HEK293T (cell line): ENCODE measurements around the gene TSKS.

ENCODE experiments used
- CTCF ChIA-PET: fragments of 350-600 bp; formaldehyde crosslinking; extraction: SDS; loops from one replicate; lab custom pipeline; 2021; ENCODE audit warnings: antibody characterized with exemption, inconsistent platforms; lab: Yijun Ruan, JAX
- POLR2A ChIA-PET: fragments of 350-600 bp; formaldehyde crosslinking; extraction: SDS; loops from one replicate; lab custom pipeline; 2020; ENCODE audit warnings: antibody characterized with exemption, inconsistent platforms; lab: Yijun Ruan, JAX
- DNase-seq: peaks from one replicate; pipeline ENCODE4 v3.0.0; 2012; ENCODE audit warnings: mixed read lengths; ENCODE audit errors: extremely low spot score
- ARNT ChIP-seq: fragments of 450-650 bp; IDR thresholded peaks from 2 replicates; pipeline ENCODE4 v1.6.1; 2017; ENCODE audit warnings: mild to moderate bottlenecking
- BHLHE40 ChIP-seq: fragments of 450-650 bp; IDR thresholded peaks from 2 replicates; pipeline ENCODE4 v1.6.1; 2016; ENCODE audit warnings: mild to moderate bottlenecking, moderate library complexity, borderline replicate concordance
- CTBP1 ChIP-seq: fragments of 450-650 bp; IDR thresholded peaks from 2 replicates; pipeline ENCODE4 v1.6.1; 2016; ENCODE audit warnings: borderline replicate concordance
- ELF4 ChIP-seq: fragments of 450-650 bp; IDR thresholded peaks from 2 replicates; pipeline ENCODE4 v1.6.1; 2017; ENCODE audit warnings: antibody characterized with exemption
- FOXA1 ChIP-seq: fragments of 450-650 bp; IDR thresholded peaks from 2 replicates; pipeline ENCODE4 v1.6.1; 2016; ENCODE audit warnings: mild to moderate bottlenecking
- FOXK2 ChIP-seq: fragments of 450-650 bp; IDR thresholded peaks from 2 replicates; pipeline ENCODE4 v1.6.1; 2016; ENCODE audit warnings: mild to moderate bottlenecking
- FOXM1 ChIP-seq: fragments of 450-650 bp; IDR thresholded peaks from 2 replicates; pipeline ENCODE4 v1.6.1; 2017; ENCODE audit warnings: mild to moderate bottlenecking, borderline replicate concordance
- HDGF ChIP-seq: fragments of 450-650 bp; IDR thresholded peaks from 2 replicates; pipeline ENCODE4 v1.6.1; 2017; ENCODE audit warnings: antibody characterized with exemption, borderline replicate concordance
- L3MBTL2 ChIP-seq: fragments of 450-650 bp; conservative IDR thresholded peaks from 2 replicates; pipeline ENCODE4 v1.6.1; 2016; ENCODE audit warnings: mild to moderate bottlenecking
- LEF1 ChIP-seq: fragments of 450-650 bp; IDR thresholded peaks from 2 replicates; pipeline ENCODE4 v1.6.1; 2017; ENCODE audit warnings: mild to moderate bottlenecking, borderline replicate concordance
- NFRKB ChIP-seq: fragments of 450-650 bp; IDR thresholded peaks from 2 replicates; pipeline ENCODE4 v1.6.1; 2016; ENCODE audit warnings: mild to moderate bottlenecking, moderate library complexity
- PKNOX1 ChIP-seq: fragments of 450-650 bp; IDR thresholded peaks from 2 replicates; pipeline ENCODE4 v1.6.1; 2016
- SP1 ChIP-seq: fragments of 450-650 bp; IDR thresholded peaks from 2 replicates; pipeline ENCODE4 v1.6.1; 2017
- SUZ12 ChIP-seq: fragments of 450-650 bp; IDR thresholded peaks from 2 replicates; pipeline ENCODE4 v1.6.1; 2016; ENCODE audit warnings: mild to moderate bottlenecking
- TARDBP ChIP-seq: fragments of 450-650 bp; IDR thresholded peaks from 2 replicates; pipeline ENCODE4 v1.6.1; 2016
- ZNF384 ChIP-seq: fragments of 450-650 bp; IDR thresholded peaks from 2 replicates; pipeline ENCODE4 v1.6.1; 2016

TSKS gene

GRCh38 chr19:49718991-49719390 lies 44.1 kb downstream of the TSKS start:
- no peak for TF ChIP-seq ZNF384
- TF ChIP-seq LEF1: no peak
- no peak for TF ChIP-seq NFRKB
- TF ChIP-seq CTBP1: no peak
- TF ChIP-seq SP1: no peak
- no peak for TF ChIP-seq FOXA1
- no peak for TF ChIP-seq FOXK2
- no peak for TF ChIP-seq PKNOX1
- no peak for TF ChIP-seq SUZ12
- TF ChIP-seq ARNT: no peak
- no peak for TF ChIP-seq HDGF
- no peak for TF ChIP-seq FOXM1
- TF ChIP-seq L3MBTL2: no peak
- no peak for TF ChIP-seq BHLHE40
- TF ChIP-seq TARDBP: no peak
- no peak for TF ChIP-seq ELF4
- ChIA-PET POLR2A (interaction anchor here (3.1 kb wide), 1 partner anchor 43 kb away, joined by 20 read pairs; the partner anchor contains the start of gene PRMT1), CTCF (no interaction called here)
- DNase-seq: no peak

GRCh38 chr19:49718511-49718910 lies 44.6 kb downstream of the TSKS start:
- TF ChIP-seq HDGF (no peak), L3MBTL2 (no peak), NFRKB (no peak), FOXK2 (no peak), ZNF384 (no peak), FOXM1 (no peak), CTBP1 (no peak), LEF1 (no peak), FOXA1 (no peak), PKNOX1 (no peak), TARDBP (no peak), ARNT (no peak)
- no peak for DNase-seq
- CTCF ChIA-PET: interaction anchor here (0.9 kb wide), 1 partner anchor 15 kb away, joined by 3 read pairs; no protein-coding TSS in a partner anchor
- POLR2A ChIA-PET: interaction anchor here (0.6 to 3.1 kb wide), 7 partner anchors 12 to 138 kb away, joined by 3 to 20 read pairs (median 5); partner anchors contain the start of genes FUZ, NOSIP, PRMT1 and PRRG2

- POLR2A ChIA-PET: interaction anchor here (3.1 kb wide), 1 partner anchor 40 kb away, joined by 20 read pairs; the partner anchor contains the start of gene PRMT1
- CTCF ChIA-PET: interaction anchor here (0.7 kb wide), 1 partner anchor 13 kb away, joined by 3 read pairs; no protein-coding TSS in a partner anchor
- DNase-seq: no peak
- no peak for TF ChIP-seq BHLHE40
- no peak for TF ChIP-seq ELF4
- no peak for TF ChIP-seq ZNF384
- no peak for TF ChIP-seq PKNOX1
- no peak for TF ChIP-seq FOXM1
- no peak for TF ChIP-seq ARNT
- no peak for TF ChIP-seq SUZ12
- TF ChIP-seq NFRKB: no peak
- no peak for TF ChIP-seq L3MBTL2
These were observed 47.0 kb downstream of the TSKS start for GRCh38 chr19:49716154-49716553.

- POLR2A ChIA-PET: interaction anchor here (0.6 to 1.1 kb wide), 2 partner anchors 53 to 182 kb away, joined by 3 read pairs; partner anchors contain the start of gene AP2A1
- no peak for TF ChIP-seq NFRKB
- no peak for TF ChIP-seq FOXK2
- no peak for TF ChIP-seq L3MBTL2
- no peak for TF ChIP-seq HDGF
- TF ChIP-seq ELF4: no peak
- no peak for TF ChIP-seq ZNF384
- no peak for TF ChIP-seq FOXM1
- TF ChIP-seq BHLHE40: no peak
- TF ChIP-seq CTBP1: no peak
- TF ChIP-seq TARDBP: no peak
- TF ChIP-seq LEF1: no peak
- TF ChIP-seq ARNT: no peak
- no peak for TF ChIP-seq PKNOX1
- TF ChIP-seq FOXA1: no peak
- TF ChIP-seq SUZ12: no peak
- CTCF ChIA-PET: no interaction called here
- DNase-seq: no peak
These were observed 49.8 kb downstream of the TSKS start for GRCh38 chr19:49713236-49713845.

- POLR2A ChIA-PET: interaction anchor here (1.1 kb wide), 1 partner anchor 183 kb away, joined by 3 read pairs; no protein-coding TSS in a partner anchor
- TF ChIP-seq ARNT: no peak
- TF ChIP-seq ZNF384: peak; percentile 92
- peak; percentile 56; the same call in 1 of the 2 replicates for TF ChIP-seq PKNOX1
- CTCF ChIA-PET: no interaction called here
- peak; percentile 94 for DNase-seq
These were observed 50.7 kb downstream of the TSKS start for GRCh38 chr19:49712397-49712859.
